Stimulated activated CD4-positive, alpha-beta T cell treated with anti-CD3 and anti-CD28 coated beads, TNF-alpha, amount 100 ng/mL, for 48 hours (primary cell): ENCODE data around the gene LCP2.

Experiments used
- DNase-seq, 3 donors: peaks; one replicate each; pipeline ENCODE4 v3.0.0-alpha.2; 2020; ENCODE audit warnings: low read depth in 3 of 3

The LCP2 gene

GRCh38 chr5:170216257-170216864, 81.2 kb downstream of the LCP2 start:
- DNase-seq, result no peak

GRCh38 chr5:170211575-170212334, 85.8 kb downstream of the LCP2 start:
- DNase-seq, result no peak

- DNase-seq, result no peak
These were observed 90.6 kb downstream of the LCP2 start for GRCh38 chr5:170206958-170207357.

GRCh38 chr5:170206216-170206615, 91.4 kb downstream of the LCP2 start:
- no peak for DNase-seq

- no peak for DNase-seq
These were observed 93.4 kb downstream of the LCP2 start for GRCh38 chr5:170204202-170204601.

GRCh38 chr5:170202117-170202516, 95.5 kb downstream of the LCP2 start:
- no peak for DNase-seq

GRCh38 chr5:170201311-170201710, 96.3 kb downstream of the LCP2 start:
- DNase-seq, result no peak

- DNase-seq, result no peak
These were observed 96.7 kb downstream of the LCP2 start for GRCh38 chr5:170200876-170201275.
